Neutrophil (primary cell): ENCODE measurements around the gene DLGAP4.

Experiments
- H3K27ac ChIP-seq: fragments of 200-600 bp; sonication (generic); 2 replicates; pipeline ENCODE4 v1.5.1; 2016; ENCODE audit warnings: mild to moderate bottlenecking, moderate library complexity
- H3K27me3 ChIP-seq: fragments of 200-600 bp; sonication (generic); 2 replicates; pipeline ENCODE4 v1.6.0; 2016; ENCODE audit warnings: mild to moderate bottlenecking
- H3K36me3 ChIP-seq: fragments of 200-600 bp; sonication (generic); 2 replicates; pipeline ENCODE4 v1.5.1; 2017
- H3K4me1 ChIP-seq, 2 experiments: fragments of 200-600 bp in 1 of 2; sonication (generic) in 1 of 2; 1 replicate in 1 of 2; 2 replicates in 1 of 2; pipeline versions ENCODE4 v1.5.1 to v1.6.1; 2013 to 2016; ENCODE audit warnings: low read depth in 1 of 2, low read length in 1 of 2, mild to moderate bottlenecking in 1 of 2, moderate library complexity in 1 of 2; ENCODE audit not compliant: control insufficient read depth in 1 of 2, insufficient read depth in 1 of 2
- H3K4me3 ChIP-seq, 2 experiments: fragments of 200-600 bp in 1 of 2; sonication (generic) in 1 of 2; 1 replicate in 1 of 2; 2 replicates in 1 of 2; pipeline ENCODE4 v1.5.1; 2013 to 2016; ENCODE audit warnings: low read depth in 1 of 2, low read length in 1 of 2, mild to moderate bottlenecking in 1 of 2, moderate library complexity in 1 of 2
- H3K9me3 ChIP-seq: fragments of 200-600 bp; sonication (generic); 2 replicates; pipeline ENCODE4 v1.5.1; 2016
- TF ChIP-seq, protein P1 (sequence below): fragments of 200-600 bp; sonication (generic); IDR thresholded peaks from 2 replicates; pipeline ENCODE4 v1.5.1; 2016; ENCODE audit warnings: antibody characterized with exemption

DLGAP4 gene

GRCh38 chr20:36308986-36309385 lies 2.8 kb downstream of the DLGAP4 start:
- Histone ChIP-seq H3K4me3 (no peak overlapping the region), H3K4me1 (no peaks in the 10 kb centered on the region), H3K27ac (no peak overlapping the region), H3K27me3 (peaks cover 93% of the 10 kb centered on the region), H3K9me3 (no peaks in the 10 kb centered on the region), H3K36me3 (no peaks in the 10 kb centered on the region)
- TF ChIP-seq, protein P1, sequence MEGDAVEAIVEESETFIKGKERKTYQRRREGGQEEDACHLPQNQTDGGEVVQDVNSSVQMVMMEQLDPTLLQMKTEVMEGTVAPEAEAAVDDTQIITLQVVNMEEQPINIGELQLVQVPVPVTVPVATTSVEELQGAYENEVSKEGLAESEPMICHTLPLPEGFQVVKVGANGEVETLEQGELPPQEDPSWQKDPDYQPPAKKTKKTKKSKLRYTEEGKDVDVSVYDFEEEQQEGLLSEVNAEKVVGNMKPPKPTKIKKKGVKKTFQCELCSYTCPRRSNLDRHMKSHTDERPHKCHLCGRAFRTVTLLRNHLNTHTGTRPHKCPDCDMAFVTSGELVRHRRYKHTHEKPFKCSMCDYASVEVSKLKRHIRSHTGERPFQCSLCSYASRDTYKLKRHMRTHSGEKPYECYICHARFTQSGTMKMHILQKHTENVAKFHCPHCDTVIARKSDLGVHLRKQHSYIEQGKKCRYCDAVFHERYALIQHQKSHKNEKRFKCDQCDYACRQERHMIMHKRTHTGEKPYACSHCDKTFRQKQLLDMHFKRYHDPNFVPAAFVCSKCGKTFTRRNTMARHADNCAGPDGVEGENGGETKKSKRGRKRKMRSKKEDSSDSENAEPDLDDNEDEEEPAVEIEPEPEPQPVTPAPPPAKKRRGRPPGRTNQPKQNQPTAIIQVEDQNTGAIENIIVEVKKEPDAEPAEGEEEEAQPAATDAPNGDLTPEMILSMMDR, result no peak

GRCh38 chr20:36309643-36310042 lies 3.5 kb downstream of the DLGAP4 start:
- Histone ChIP-seq H3K36me3 (no peaks in the 10 kb centered on the region), H3K27ac (no peak overlapping the region), H3K4me1 (no peaks in the 10 kb centered on the region), H3K9me3 (no peaks in the 10 kb centered on the region), H3K4me3 (no peak overlapping the region), H3K27me3 (peaks cover 86% of the 10 kb centered on the region)
- TF ChIP-seq, protein P1, result no peak

- H3K36me3 ChIP-seq, result no peaks in the 10 kb centered on the region
- no peaks in the 10 kb centered on the region for H3K4me1 ChIP-seq
- peaks cover 79% of the 10 kb centered on the region for H3K27me3 ChIP-seq
- H3K4me3 ChIP-seq, result no peak overlapping the region
- no peak overlapping the region for H3K27ac ChIP-seq
- H3K9me3 ChIP-seq, result no peaks in the 10 kb centered on the region
- TF ChIP-seq, protein P1, result no peak
Observed at GRCh38 chr20:36310215-36310981, 4.3 kb downstream of the DLGAP4 start.

GRCh38 chr20:36311141-36311853 lies 5.2 kb downstream of the DLGAP4 start:
- no peak overlapping the region for H3K4me3 ChIP-seq
- H3K36me3 ChIP-seq, result no peaks in the 10 kb centered on the region
- H3K27me3 ChIP-seq, result peaks cover 70% of the 10 kb centered on the region
- no peaks in the 10 kb centered on the region for H3K4me1 ChIP-seq
- TF ChIP-seq, protein P1, result no peak
- no peak overlapping the region for H3K27ac ChIP-seq
- H3K9me3 ChIP-seq, result no peaks in the 10 kb centered on the region

GRCh38 chr20:36311854-36312723 lies 6.0 kb downstream of the DLGAP4 start:
- no peak overlapping the region for H3K27ac ChIP-seq
- H3K4me3 ChIP-seq, result no peak overlapping the region
- no peaks in the 10 kb centered on the region for H3K9me3 ChIP-seq
- TF ChIP-seq, protein P1, result no peak
- H3K27me3 ChIP-seq, result peaks cover 62% of the 10 kb centered on the region
- H3K36me3 ChIP-seq, result no peaks in the 10 kb centered on the region
- H3K4me1 ChIP-seq, result no peaks in the 10 kb centered on the region
